Measurements from ENCODE around the gene CELA2B. TPM values are rescaled to one million over a fixed set of nuclear protein-coding genes. Genes with fewer than 3 reads are reported as not detected.

Gene CELA2B
- total and polyA plus RNA-seq, 2 of the 8 experiments (the other 6 are each of a cell fraction or from before 2014, with no cell fraction given), result not detected

DNA sequence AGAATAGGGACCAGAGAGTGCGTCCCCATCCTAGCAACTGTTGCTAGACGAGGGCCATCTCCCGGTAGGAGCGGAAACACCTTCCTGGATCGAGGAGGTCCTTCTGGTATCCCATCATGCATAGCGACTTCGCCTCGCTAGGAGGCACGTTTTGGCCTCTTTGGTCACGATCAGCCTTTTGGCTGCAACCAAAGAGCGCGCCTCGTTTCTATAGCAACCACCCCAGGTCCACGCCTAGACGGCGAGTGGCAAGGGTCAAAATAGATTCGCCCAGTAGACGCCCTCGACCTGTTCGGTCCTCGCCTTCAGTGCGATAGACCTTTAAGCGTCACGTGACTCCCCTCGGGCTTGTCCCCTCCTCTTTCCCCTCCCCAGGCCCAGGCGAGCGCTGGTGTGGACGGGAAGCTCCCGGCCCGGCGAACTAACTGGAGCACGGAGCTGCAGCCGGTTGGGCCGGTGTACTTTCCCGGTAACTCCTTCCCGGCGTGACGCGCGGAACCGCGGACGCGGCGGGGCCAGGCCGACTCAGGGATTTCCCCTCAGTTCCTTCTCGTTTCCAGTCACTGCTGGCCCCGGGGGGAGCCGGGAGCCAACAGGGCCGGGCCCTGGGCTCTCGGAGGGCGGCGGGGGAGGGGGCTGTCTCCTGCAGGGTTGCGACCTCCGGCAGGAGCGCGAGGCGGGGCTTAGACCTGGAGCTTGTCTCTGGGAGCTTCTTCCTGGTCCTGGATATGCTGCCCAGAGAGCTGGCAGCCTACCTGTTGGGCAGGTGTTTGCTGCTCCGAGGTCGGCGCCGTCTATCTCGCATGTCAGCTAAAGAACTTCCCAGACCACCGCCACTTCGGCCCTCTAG lies 50.8 kb downstream of the CELA2B start, which contains the start of gene DNAJC16 (continued):
- TF ChIP-seq, protein P1, sequence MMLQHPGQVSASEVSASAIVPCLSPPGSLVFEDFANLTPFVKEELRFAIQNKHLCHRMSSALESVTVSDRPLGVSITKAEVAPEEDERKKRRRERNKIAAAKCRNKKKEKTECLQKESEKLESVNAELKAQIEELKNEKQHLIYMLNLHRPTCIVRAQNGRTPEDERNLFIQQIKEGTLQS (IDR thresholded peaks at IDR 0.05; ENCODE audit: insufficient read depth, low read depth, low read length), result peak; percentile 84
- no peak for TF ChIP-seq FOSL1 (IDR thresholded peaks at IDR 0.05; ENCODE audit: insufficient read depth, low read depth, low read length)

All from H1 (cell line).